Erythroblast (primary cell): ENCODE results near the gene NEGR1.

Experiments
- DNase-seq, 2 experiments: peaks; one replicate each; lab custom pipeline; 2025; lab: John Stamatoyannopoulos, UW
- GATA1 ChIP-seq: IDR thresholded peaks from 2 replicates; pipeline ENCODE4 v1.6.1; 2011; ENCODE audit warnings: low read depth, mild to moderate bottlenecking, control low read depth, low read length, moderate library complexity
- POLR2A ChIP-seq: IDR thresholded peaks from 2 replicates; pipeline ENCODE4 v1.6.1; 2011; ENCODE audit warnings: mild to moderate bottlenecking, low read length

The NEGR1 gene

GRCh38 chr1:71649608-71650007 is 632.7 kb downstream of the NEGR1 start:
- no peak for DNase-seq

DNA sequence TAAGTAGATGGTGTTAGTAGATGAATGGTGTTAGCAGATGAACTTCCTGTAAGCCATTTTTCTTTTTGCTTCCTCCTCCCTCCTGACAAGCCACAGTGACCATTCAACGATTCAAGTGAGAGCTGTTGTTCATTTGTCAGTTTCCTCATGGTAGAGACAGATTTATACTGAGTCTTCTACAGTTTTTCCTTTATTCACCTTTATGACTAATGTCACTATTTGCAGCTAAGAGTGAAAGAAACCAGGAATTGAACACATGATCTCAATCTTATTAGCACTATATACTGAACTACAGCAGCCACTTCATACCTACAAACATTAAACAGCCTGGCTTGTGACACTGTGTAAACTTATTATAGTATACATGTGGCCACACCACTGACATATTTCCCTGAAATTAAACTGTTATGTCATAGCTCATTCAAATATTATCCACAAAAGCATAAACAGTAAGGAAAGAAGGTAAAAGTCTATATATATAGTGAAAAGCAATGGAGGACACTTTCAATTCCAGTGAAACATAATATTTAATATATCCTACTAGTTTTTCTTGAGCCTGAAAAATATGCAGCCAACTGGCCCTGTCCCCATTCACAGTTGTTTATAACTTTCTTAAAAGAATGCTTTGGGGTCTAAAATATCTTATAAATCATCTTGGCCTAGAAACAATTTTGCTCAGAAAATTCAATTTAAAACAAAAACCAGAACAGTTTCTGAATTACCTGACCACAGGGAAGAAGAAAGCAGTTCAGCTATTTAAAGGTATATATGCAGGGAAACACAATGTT is 634.6 kb downstream of the NEGR1 start:
- no peak for TF ChIP-seq POLR2A
- no peak for TF ChIP-seq GATA1
- no peak for DNase-seq

More at GRCh38 chr1:71649608-71650007, 632.7 kb downstream of the NEGR1 start:
- TF ChIP-seq GATA1 (no peak), POLR2A (no peak)

DNA sequence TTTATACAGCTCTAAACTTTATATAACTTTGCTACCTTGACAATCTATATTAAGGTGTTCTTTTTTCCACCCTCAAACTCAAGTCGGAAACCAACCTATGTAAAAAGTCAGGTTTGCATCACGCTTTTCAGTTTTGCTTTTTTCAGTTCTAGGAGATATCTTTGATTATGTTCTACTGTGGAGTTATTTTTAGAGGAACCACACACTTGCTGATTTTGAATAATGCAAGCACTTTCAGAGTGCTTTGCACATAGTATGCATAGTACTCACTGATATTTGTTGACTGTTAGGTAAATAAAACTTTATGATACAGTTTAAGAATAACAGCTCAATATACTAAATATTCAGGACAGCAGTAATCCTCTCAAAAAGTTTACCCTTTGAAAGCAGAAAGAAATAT is 637.3 kb downstream of the NEGR1 start:
- TF ChIP-seq GATA1 (no peak), POLR2A (no peak)
- no peak for DNase-seq

DNA sequence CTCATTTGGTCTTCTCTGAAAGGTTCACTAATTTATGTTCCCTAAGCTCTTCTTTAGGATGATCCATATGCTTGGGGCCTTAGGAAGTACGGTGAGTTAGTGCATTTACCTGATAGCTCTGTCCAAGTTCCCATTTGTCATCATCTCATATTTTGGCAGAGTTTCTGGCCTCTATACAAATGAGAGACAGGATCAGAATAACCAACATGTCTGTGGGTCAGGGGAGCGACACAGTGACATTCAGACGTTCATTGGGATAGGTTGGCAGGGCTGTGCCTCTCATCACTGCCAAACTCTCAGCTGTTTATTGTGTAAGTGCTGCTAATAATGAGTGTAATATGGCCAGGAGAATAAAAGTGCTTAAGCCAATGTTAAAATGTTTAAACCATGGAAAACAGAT is 640.4 kb downstream of the NEGR1 start:
- no peak for DNase-seq
- TF ChIP-seq GATA1 (no peak), POLR2A (no peak)

- TF ChIP-seq POLR2A (no peak), GATA1 (no peak)
- no peak for DNase-seq
Observed at GRCh38 chr1:71640998-71641397, 641.3 kb downstream of the NEGR1 start.

DNA sequence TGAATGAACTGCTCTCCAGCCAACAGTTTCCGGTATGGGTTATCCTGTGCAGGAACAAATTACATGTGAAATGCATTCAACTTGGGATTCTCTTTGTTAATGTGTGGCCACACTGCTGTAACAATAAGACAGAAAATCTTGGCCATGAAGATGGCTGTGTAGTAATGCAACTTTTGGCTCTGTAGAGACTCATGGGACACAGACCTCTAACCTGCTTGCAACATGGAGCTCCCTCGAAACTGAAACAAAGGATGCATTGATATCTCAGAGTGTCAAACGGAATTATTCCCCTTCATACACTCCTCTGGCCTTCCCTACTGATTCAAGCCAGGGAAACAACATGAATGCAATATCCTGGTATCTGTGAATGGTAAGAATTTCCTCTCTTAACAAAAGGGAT is 642.2 kb downstream of the NEGR1 start:
- TF ChIP-seq GATA1, result no peak
- no peak for TF ChIP-seq POLR2A
- no peak for DNase-seq

DNA sequence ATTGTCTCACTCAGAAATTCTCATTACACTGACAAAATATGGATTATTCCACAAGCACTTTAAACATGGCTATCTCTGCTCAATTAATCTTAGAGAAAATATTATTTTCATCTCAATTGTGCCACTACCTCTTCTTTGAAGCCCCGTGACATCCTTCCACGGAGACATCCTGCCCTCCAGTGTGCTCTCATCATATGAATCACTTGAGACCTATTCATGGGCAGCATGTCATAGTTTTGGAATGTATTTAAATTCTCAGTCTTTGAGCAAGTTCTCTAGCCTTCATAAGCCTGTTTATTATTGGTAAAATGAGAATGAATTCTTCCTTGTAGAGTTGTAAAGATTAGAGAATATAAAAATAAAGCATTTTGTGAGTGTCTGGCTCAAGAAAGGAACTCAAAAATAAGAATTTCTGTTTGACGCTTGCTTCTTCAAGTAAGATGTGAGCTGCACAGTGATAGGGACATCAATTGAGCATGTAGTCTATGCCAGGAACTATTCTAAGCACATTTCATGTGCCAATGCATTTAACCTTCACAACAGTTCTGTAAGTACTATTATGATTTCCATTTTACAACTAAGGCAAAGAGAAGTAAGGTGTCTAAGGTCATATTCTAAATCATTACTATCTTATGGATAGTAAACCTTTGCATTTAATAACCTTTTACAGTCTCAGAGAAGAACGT is 644.1 kb downstream of the NEGR1 start:
- no peak for TF ChIP-seq GATA1
- TF ChIP-seq POLR2A, result no peak
- DNase-seq, result no peak

- TF ChIP-seq GATA1, result no peak
- no peak for TF ChIP-seq POLR2A
Observed at GRCh38 chr1:71635568-71635967, 646.8 kb downstream of the NEGR1 start.

DNA sequence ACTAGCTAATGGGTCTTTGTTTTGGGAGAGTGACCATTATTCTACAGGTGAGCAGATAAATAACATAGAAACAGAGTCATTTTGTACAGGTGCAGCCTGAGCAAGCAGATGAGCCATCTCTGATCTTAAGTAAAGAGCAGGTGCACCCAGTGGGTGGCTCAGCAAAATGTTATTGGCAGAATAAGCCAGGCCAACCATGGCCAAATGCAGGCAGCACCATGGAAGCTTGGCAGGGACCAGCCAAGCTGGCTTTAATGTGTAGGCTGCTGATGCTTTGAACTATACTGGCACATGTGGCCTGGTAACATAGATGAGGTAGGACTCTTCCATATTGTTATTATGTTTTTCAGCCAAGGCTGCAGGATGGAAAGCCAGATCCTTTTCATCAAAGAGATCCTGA is 648.2 kb downstream of the NEGR1 start:
- TF ChIP-seq POLR2A (no peak), GATA1 (no peak)
- DNase-seq, result no peak

More at GRCh38 chr1:71635568-71635967, 646.8 kb downstream of the NEGR1 start:
- no peak for DNase-seq

DNA sequence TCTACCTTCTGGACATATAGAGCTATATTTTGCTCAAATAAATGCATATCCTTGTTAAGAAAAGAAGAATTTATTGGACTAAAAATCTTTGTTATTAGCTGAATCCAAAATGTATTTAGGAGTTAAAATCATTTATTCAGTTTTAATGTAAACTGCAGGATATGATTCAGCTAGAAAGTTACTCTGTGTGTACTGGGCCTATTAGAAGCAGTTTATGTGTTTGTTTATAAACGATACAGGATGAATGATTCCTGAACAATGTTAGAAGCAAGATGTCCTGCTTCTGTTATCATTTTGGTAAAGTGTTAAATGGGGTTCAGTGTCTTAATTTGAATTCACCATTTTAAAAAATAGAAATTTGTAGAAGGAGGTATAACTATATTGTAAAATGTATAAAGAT is 652.3 kb downstream of the NEGR1 start:
- no peak for DNase-seq
- TF ChIP-seq POLR2A (no peak), GATA1 (no peak)

DNA sequence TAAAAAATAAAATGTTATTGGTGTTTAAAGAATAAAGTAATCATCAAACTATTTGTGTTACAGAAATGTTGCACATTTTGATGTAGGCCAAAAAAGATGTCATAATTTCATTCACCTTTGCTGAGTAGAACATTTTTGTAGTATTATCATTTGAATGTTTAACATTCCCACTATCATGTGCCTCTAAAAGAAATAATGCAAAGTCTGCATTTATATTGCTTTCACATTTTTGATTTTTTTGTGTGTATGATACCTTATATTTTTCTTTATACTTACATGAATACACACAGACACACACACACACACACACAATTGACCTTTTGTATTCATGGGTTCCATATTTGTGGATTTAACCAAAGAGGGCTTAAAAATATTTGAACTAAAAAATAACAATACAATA is 657.3 kb downstream of the NEGR1 start:
- TF ChIP-seq POLR2A, result no peak
- TF ChIP-seq GATA1, result no peak
- DNase-seq, result no peak

DNA sequence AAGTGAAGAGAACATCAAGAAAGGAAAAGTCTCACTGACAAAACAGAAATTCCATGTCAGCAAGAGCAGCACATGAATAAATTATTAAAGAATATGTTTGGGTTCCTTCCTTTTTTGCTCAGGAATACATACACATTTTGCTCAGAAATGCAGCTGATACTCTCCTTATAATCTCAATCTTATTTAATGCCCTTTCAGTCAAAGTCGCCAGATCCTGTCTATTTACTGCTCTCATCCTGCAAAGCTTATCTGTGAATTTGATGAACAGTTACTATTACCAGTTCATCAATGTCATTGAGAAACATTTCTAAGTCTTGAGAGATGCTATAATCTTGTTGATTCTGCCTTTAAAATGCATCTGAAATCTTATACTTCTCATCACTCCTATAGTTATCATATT is 658.5 kb downstream of the NEGR1 start:
- DNase-seq, result no peak
- no peak for TF ChIP-seq POLR2A
- no peak for TF ChIP-seq GATA1

DNA sequence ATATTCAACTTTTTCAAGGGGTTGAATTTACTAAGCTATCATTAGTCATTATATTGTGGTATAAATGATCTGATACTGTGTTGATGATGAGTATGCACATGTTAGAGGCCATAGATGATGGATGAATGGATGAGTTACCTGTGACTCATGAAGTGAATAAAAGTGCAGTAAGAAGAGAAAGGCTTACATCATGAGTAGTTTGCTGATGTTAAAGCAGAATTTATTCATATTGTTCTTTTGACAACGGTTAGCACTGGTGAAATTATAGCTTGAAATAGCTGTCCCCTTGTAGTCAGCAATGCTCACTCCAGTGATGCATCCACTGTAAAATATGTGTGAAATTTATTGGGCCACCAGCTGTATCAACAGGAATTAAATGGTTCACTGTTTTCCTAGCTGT is 660.6 kb downstream of the NEGR1 start:
- DNase-seq, result no peak
- TF ChIP-seq GATA1, result no peak
- TF ChIP-seq POLR2A, result no peak

- TF ChIP-seq GATA1 (no peak), POLR2A (no peak)
Observed at GRCh38 chr1:71618766-71619530, 663.4 kb downstream of the NEGR1 start.

More at GRCh38 chr1:71618766-71619530, 663.4 kb downstream of the NEGR1 start:
- DNase-seq, result no peak
